H1 (cell line): ENCODE measurements around the gene MCF2L2. TPM values are rescaled to one million over a fixed set of nuclear protein-coding genes. Genes with fewer than 3 reads are reported as not detected.

Experiments used
- CTCF ChIA-PET: fragments of 300-600 bp; sonication (Branson Sonifier 250); formaldehyde crosslinking; loops from one replicate; lab custom pipeline; 2021; ENCODE audit not compliant: partially characterized antibody; lab: Charles Lee
- POLR2A ChIA-PET: fragments of 300-600 bp; sonication (Branson Sonifier 250); formaldehyde crosslinking; loops from one replicate; lab custom pipeline; 2021; ENCODE audit warnings: inconsistent platforms; ENCODE audit not compliant: partially characterized antibody; lab: Charles Lee
- DNase-seq, 2 experiments: peaks; one replicate each; pipeline versions ENCODE4 v3.0.0 to v3.0.0-alpha.2; 2010 to 2022; ENCODE audit warnings: low spot score in 2 of 2, low read depth in 1 of 2, mixed read lengths in 1 of 2
- FAIRE-seq: peaks from 2 replicates; lab custom pipeline; 2011; peaks lifted over from hg19 to GRCh38; lab: Jason Lieb, UNC
- H2AFZ ChIP-seq: 2 replicates; pipeline ENCODE4 v1.8.1; 2012; ENCODE audit warnings: low read length, inconsistent platforms
- H2AK5ac ChIP-seq: 2 replicates; pipeline ENCODE4 v1.6.1; 2013; ENCODE audit warnings: low read depth, low read length
- H2BK120ac ChIP-seq: replicated peaks from 2 replicates; pipeline ENCODE3; 2013; ENCODE audit warnings: low read depth, low read length, inconsistent platforms
- H2BK12ac ChIP-seq: 2 replicates; pipeline ENCODE4 v1.6.1; 2013; ENCODE audit warnings: low read depth, low read length
- H2BK15ac ChIP-seq: 2 replicates; pipeline ENCODE4 v1.6.1; 2013; ENCODE audit warnings: low read length
- H2BK20ac ChIP-seq: 2 replicates; pipeline ENCODE4 v1.6.1; 2013; ENCODE audit warnings: low read length
- H2BK5ac ChIP-seq: 2 replicates; pipeline ENCODE4 v1.6.1; 2013; ENCODE audit warnings: low read depth, low read length
- H3K14ac ChIP-seq: 2 replicates; pipeline ENCODE4 v1.6.1; 2013; ENCODE audit warnings: inconsistent platforms; ENCODE audit not compliant: insufficient read length
- H3K18ac ChIP-seq: 2 replicates; pipeline ENCODE4 v1.6.1; 2013; ENCODE audit warnings: low read length; ENCODE audit errors: extremely low read depth
- H3K23ac ChIP-seq: 2 replicates; pipeline ENCODE4 v1.6.1; 2013; ENCODE audit warnings: inconsistent platforms; ENCODE audit not compliant: insufficient read length
- H3K23me2 ChIP-seq: 2 replicates; pipeline ENCODE4 v1.6.1; 2013; ENCODE audit warnings: low read depth, low read length
- H3K27ac ChIP-seq: 2 replicates; pipeline ENCODE4 v1.6.1; 2011; ENCODE audit warnings: low read depth, low read length, inconsistent platforms
- H3K27me3 ChIP-seq, 4 experiments: replicated peaks in 1 of 4; 1 replicate in 1 of 4; 2 replicates in 3 of 4; pipeline versions ENCODE4 v1.6.1 to v1.8.1; 2011 to 2013; ENCODE audit warnings: low read length in 3 of 4, mild to moderate bottlenecking in 3 of 4, inconsistent platforms in 2 of 4, mixed read lengths in 2 of 4, moderate library complexity in 1 of 4; ENCODE audit not compliant: control insufficient read depth in 3 of 4, insufficient read depth in 3 of 4; ENCODE audit errors: extremely low read depth in 1 of 4
- H3K36me3 ChIP-seq, 4 experiments: 2 replicates each; pipeline versions ENCODE4 v1.6.1 to v1.8.1; 2011 to 2013; ENCODE audit warnings: mild to moderate bottlenecking in 4 of 4, low read length in 3 of 4, moderate library complexity in 2 of 4, control low read depth in 1 of 4, inconsistent platforms in 1 of 4; ENCODE audit not compliant: insufficient read depth in 4 of 4, control insufficient read depth in 2 of 4
- H3K4ac ChIP-seq: replicated peaks from 2 replicates; pipeline ENCODE3; 2013; ENCODE audit warnings: low read length, low read depth, mixed read lengths, inconsistent platforms; ENCODE audit not compliant: insufficient read length
- H3K4me1 ChIP-seq, 4 experiments: replicated peaks in 1 of 4; 1 replicate in 1 of 4; 2 replicates in 3 of 4; pipeline versions ENCODE4 v1.6.1 to v1.8.1; 2011 to 2013; ENCODE audit warnings: low read length in 3 of 4, inconsistent platforms in 2 of 4, mixed read lengths in 1 of 4; ENCODE audit not compliant: insufficient read depth in 4 of 4, control insufficient read depth in 3 of 4
- H3K4me2 ChIP-seq, 2 experiments: 2 replicates each; pipeline versions ENCODE4 v1.6.1 to v1.8.1; 2011 to 2013; ENCODE audit warnings: low read depth in 2 of 2, low read length in 2 of 2, control low read depth in 1 of 2, inconsistent platforms in 1 of 2, mild to moderate bottlenecking in 1 of 2; ENCODE audit not compliant: insufficient read depth in 1 of 2
- H3K4me3 ChIP-seq, 4 experiments: fragments of 200-600, 300-600 bp in 1 of 4; sonication (generic), shearing (Covaris generic), sonication (Bioruptor Twin) in 1 of 4; 2 replicates each; pipeline versions ENCODE4 v1.5.1 to v1.8.1; 2011 to 2016; ENCODE audit warnings: low read length in 4 of 4, low read depth in 3 of 4, control low read depth in 2 of 4, inconsistent platforms in 2 of 4, mild to moderate bottlenecking in 2 of 4, mixed read lengths in 1 of 4, moderate library complexity in 1 of 4; ENCODE audit not compliant: insufficient read depth in 2 of 4; ENCODE audit errors: extremely low read depth in 1 of 4
- H3K56ac ChIP-seq: replicated peaks from 2 replicates; pipeline ENCODE3; 2013; ENCODE audit warnings: low read depth, mild to moderate bottlenecking, mixed read lengths, low read length, inconsistent platforms; ENCODE audit not compliant: insufficient read length
- H3K79me1 ChIP-seq: 2 replicates; pipeline ENCODE4 v1.6.1; 2013; ENCODE audit warnings: low read depth, low read length, control low read depth
- H3K79me2 ChIP-seq, 2 experiments: 2 replicates each; pipeline versions ENCODE4 v1.6.1 to v1.8.1; 2012 to 2013; ENCODE audit warnings: low read length in 2 of 2, mild to moderate bottlenecking in 2 of 2, inconsistent platforms in 1 of 2; ENCODE audit not compliant: insufficient read depth in 2 of 2, control insufficient read depth in 1 of 2
- H3K9ac ChIP-seq, 4 experiments: replicated peaks in 1 of 4; 1 replicate in 1 of 4; 2 replicates in 3 of 4; pipeline versions ENCODE4 v1.6.1 to v1.8.1; 2011 to 2013; ENCODE audit warnings: low read depth in 3 of 4, low read length in 3 of 4, control low read depth in 2 of 4, mild to moderate bottlenecking in 2 of 4, moderate library complexity in 2 of 4, inconsistent platforms in 1 of 4; ENCODE audit errors: extremely low read depth in 1 of 4
- H3K9me3 ChIP-seq, 2 experiments: 2 replicates each; pipeline versions ENCODE4 v1.6.1 to v1.8.1; 2012 to 2013; ENCODE audit warnings: mild to moderate bottlenecking in 2 of 2, moderate library complexity in 2 of 2, control low read depth in 1 of 2, inconsistent platforms in 1 of 2, low read depth in 1 of 2, low read length in 1 of 2, mixed read lengths in 1 of 2; ENCODE audit not compliant: insufficient read depth in 2 of 2
- H4K20me1 ChIP-seq, 2 experiments: replicated peaks in 1 of 2; 2 replicates each; pipeline versions ENCODE3 to v1.8.1; 2011 to 2013; ENCODE audit warnings: inconsistent platforms in 2 of 2, low read length in 2 of 2, mild to moderate bottlenecking in 1 of 2; ENCODE audit not compliant: insufficient read depth in 2 of 2, control insufficient read depth in 1 of 2
- H4K5ac ChIP-seq: 2 replicates; pipeline ENCODE4 v1.6.1; 2013; ENCODE audit warnings: low read length, low read depth, mixed read lengths, inconsistent platforms; ENCODE audit not compliant: insufficient read length
- H4K8ac ChIP-seq: 2 replicates; pipeline ENCODE4 v1.8.0; 2013; ENCODE audit warnings: mild to moderate bottlenecking, moderate library complexity, low read length, inconsistent platforms; ENCODE audit not compliant: insufficient read depth; ENCODE audit errors: extremely low read depth
- H4K91ac ChIP-seq: replicated peaks from 2 replicates; pipeline ENCODE3; 2013; ENCODE audit warnings: low read length, mixed read lengths, inconsistent platforms; ENCODE audit not compliant: insufficient read length
- CREB1 ChIP-seq: IDR thresholded peaks from 2 replicates; pipeline ENCODE4 v1.6.1; 2012; ENCODE audit warnings: inconsistent platforms
- EZH2 ChIP-seq: fragments of 200-600 bp; sonication (generic); IDR thresholded peaks from 2 replicates; pipeline ENCODE4 v1.7.1; 2012; ENCODE audit warnings: low read depth, mild to moderate bottlenecking, moderate library complexity, low read length, inconsistent platforms; ENCODE audit not compliant: severe bottlenecking
- FOSL1 ChIP-seq: IDR thresholded peaks from 2 replicates; pipeline ENCODE4 v1.6.1; 2011; ENCODE audit warnings: mild to moderate bottlenecking, low read depth, low read length, moderate library complexity; ENCODE audit not compliant: insufficient read depth
- HDAC2 ChIP-seq, 2 experiments: fragments of 300-600 bp in 1 of 2; sonication (generic) in 1 of 2; IDR thresholded peaks; 2 replicates each; pipeline ENCODE4 v1.6.1; 2011 to 2012; ENCODE audit warnings: low read depth in 2 of 2, low read length in 2 of 2, mild to moderate bottlenecking in 2 of 2, moderate library complexity in 2 of 2, borderline replicate concordance in 1 of 2, inconsistent platforms in 1 of 2
- RAD21 ChIP-seq, 2 experiments: IDR thresholded peaks in 1 of 2; conservative IDR thresholded peaks in 1 of 2; 2 replicates each; pipeline ENCODE4 v1.6.1; 2011; ENCODE audit warnings: low read depth in 2 of 2, low read length in 2 of 2, improper control_type of control experiment in 1 of 2, inconsistent platforms in 1 of 2, mild to moderate bottlenecking in 1 of 2, moderate library complexity in 1 of 2
- SAP30 ChIP-seq: fragments of 300-600 bp; sonication (generic); IDR thresholded peaks from 2 replicates; pipeline ENCODE4 v1.7.1; 2012; ENCODE audit warnings: low read length, moderate library complexity, mild to moderate bottlenecking, inconsistent platforms; ENCODE audit not compliant: insufficient read depth, insufficient replicate concordance
- WGBS, 2 experiments: shearing (Covaris generic) in 1 of 2; methylation state at CpG; one replicate each; pipeline versions ENCODE4 v1.1.6 to v1.1.7; 2013 to 2015; ENCODE audit warnings: low lambda C conversion rate in 2 of 2, mixed read lengths in 2 of 2, inconsistent platforms in 1 of 2, low coverage in 1 of 2, missing lambda C conversion rate in 1 of 2; ENCODE audit not compliant: insufficient replicate concordance in 2 of 2, insufficient coverage in 1 of 2, insufficient read length in 1 of 2; ENCODE audit errors: extremely low coverage in 1 of 2, missing lambda C conversion rate in 1 of 2; 5-methylcytosine and 5-hydroxymethylcytosine counted together
- polyA plus RNA-seq, 7 experiments: library from polyadenylated mRNA; depleted of rRNA in 3 of 7; stranded (reverse) in 5 of 7; unstranded in 2 of 7; fragments of >200 nt in 5 of 7; fragments of 200-250 nt in 2 of 7; gene quantifications; 1 replicate in 5 of 7; 2 replicates in 1 of 7; 4 replicates in 1 of 7; pipeline versions ENCODE4 v1.2.1 to v1.2.3, GENCODE V29; 2011 to 2013; ENCODE audit warnings: missing spikeins in 2 of 7, mixed read lengths in 2 of 7
- total RNA-seq: library from RNA; stranded (reverse); fragmentation: NEBNext Ultra II Directional; extraction: Animal tissue kit (Norgen Biotek cat#: 25700); gene quantifications from 2 replicates; pipeline ENCODE4 v1.2.1, GENCODE V29; 2021

MCF2L2 gene
- total and polyA plus RNA-seq, 2 of the 8 experiments (the other 6 are each of a cell fraction or from before 2014, with no cell fraction given): 4.1 to 13.7 TPM

GRCh38 chr3:183435661-183436060 is 7.2 kb upstream of the MCF2L2 start:
- Histone ChIP-seq H3K23ac (no peak overlapping the region), H3K14ac (no peak overlapping the region), H3K4me2 (peak overlapping the region; percentile 64 to 67; a peak in 3 of 4 replicates), H3K4me3 (peak overlapping the region in 1 of 4 experiments; percentile 44; a peak in 2 of 8 replicates), H4K91ac (no peak overlapping the region), H2AK5ac (no peak overlapping the region), H2BK5ac (peak overlapping the region; percentile 42; the same call in 1 of the 2 replicates), H3K27me3 (peaks cover 0 to 2% (median 0%) of the 10 kb centered on the region in 4 experiments; a peak in 1 of 7 replicates), H4K8ac (no peak overlapping the region), H2AFZ (no peak overlapping the region), H3K4me1 (peaks cover 7 to 26% (median 18%) of the 10 kb centered on the region in 4 experiments; a peak in 6 of 7 replicates), H3K27ac (no peak overlapping the region), H2BK15ac (no peak overlapping the region), H4K20me1 (no peaks in the 10 kb centered on the region), H3K36me3 (no peaks in the 10 kb centered on the region), H3K4ac (no peak overlapping the region), H2BK120ac (no peak overlapping the region), H3K18ac (peak overlapping the region; percentile 64; the same call in 1 of the 2 replicates), H3K9me3 (no peaks in the 10 kb centered on the region), H3K56ac (no peak overlapping the region), H3K23me2 (no peaks in the 10 kb centered on the region; the same call in 1 of the 2 replicates), H4K5ac (no peak overlapping the region), H3K79me1 (no peaks in the 10 kb centered on the region), H3K9ac (no peak overlapping the region), H3K79me2 (no peaks in the 10 kb centered on the region), H2BK20ac (peak overlapping the region; percentile 53; the same call in 1 of the 2 replicates), H2BK12ac (no peak overlapping the region)
- FAIRE-seq (no peak), DNase-seq (no peak)
- ChIA-PET POLR2A (interaction anchor here (0.7 to 1.1 kb wide), 3 partner anchors 12 to 262 kb away, joined by 3 to 4 read pairs (median 3); partner anchors contain the start of gene YEATS2), CTCF (no interaction called here)
- WGBS, 2 experiments: 47% methylated on average over 1 of the region's 1 CpG; no CpG with 5 or more reads in 1 of the 2 experiments
- TF ChIP-seq FOSL1: no peak
- no peak for TF ChIP-seq CREB1
- no peak for TF ChIP-seq HDAC2 (IDR thresholded peaks at IDR 0.05; ENCODE audit: borderline replicate concordance in 1 of 2, low read depth in 2 of 2, low read length in 2 of 2)
- no peak for TF ChIP-seq SAP30
- no peak for TF ChIP-seq EZH2
- TF ChIP-seq RAD21 (IDR thresholded peaks at IDR 0.05 in 1 of 2, conservative IDR thresholded peaks at IDR 0.05 in 1 of 2; ENCODE audit: low read depth in 2 of 2, low read length in 2 of 2): no peak
